HepG2 (cell line): ENCODE data around the gene GPATCH3. TPM values are rescaled to one million over a fixed set of nuclear protein-coding genes. Genes with fewer than 3 reads are reported as not detected.

Experiments
- CC2D1A ChIP-seq: sonication (generic); formaldehyde crosslinking; IDR thresholded peaks from 2 replicates; pipeline ENCODE4 v1.8.1; 2023; ENCODE audit warnings: mild to moderate bottlenecking, missing genetic modification reagents
- CREB1 ChIP-seq, 2 experiments: fragments of 450-650 bp in 1 of 2; IDR thresholded peaks; 2 replicates each; pipeline ENCODE4 v1.6.1; 2016 to 2017; ENCODE audit warnings: control low read depth in 1 of 2, mild to moderate bottlenecking in 1 of 2, missing compliant biosample characterization in 1 of 2, missing genetic modification characterization in 1 of 2
- CTCF ChIP-seq: sonication (generic); formaldehyde crosslinking; IDR thresholded peaks from 2 replicates; pipeline ENCODE4 v1.5.0; 2020; ENCODE audit warnings: mild to moderate bottlenecking, missing genetic modification reagents, moderate library complexity
- IKZF4 ChIP-seq: sonication (generic); formaldehyde crosslinking; IDR thresholded peaks from 2 replicates; pipeline ENCODE4 v1.5.1; 2020; ENCODE audit warnings: borderline replicate concordance, mild to moderate bottlenecking, low read depth, missing genetic modification reagents; ENCODE audit errors: not compliant biosample characterization
- MEIS1 ChIP-seq: sonication (generic); formaldehyde crosslinking; IDR thresholded peaks from 2 replicates; pipeline ENCODE4 v1.9.0; 2021; ENCODE audit warnings: mild to moderate bottlenecking, missing genetic modification reagents, moderate library complexity, borderline replicate concordance
- RELA ChIP-seq: sonication (generic); formaldehyde crosslinking; IDR thresholded peaks from 2 replicates; pipeline ENCODE4 v1.4.0; 2020; ENCODE audit warnings: missing genetic modification reagents
- TRIM22 ChIP-seq: fragments of 450-650 bp; IDR thresholded peaks from 2 replicates; pipeline ENCODE4 v1.6.1; 2017
- U2AF2 ChIP-seq: fragments of 200-400 bp; formaldehyde crosslinking; IDR thresholded peaks from 2 replicates; pipeline ENCODE4 v1.6.1; 2017; ENCODE audit warnings: low read depth, mild to moderate bottlenecking, low read length
- ZBTB40 ChIP-seq, 2 experiments: fragments of 450-650 bp in 1 of 2; sonication (generic) in 1 of 2; formaldehyde crosslinking in 1 of 2; IDR thresholded peaks; 2 replicates each; pipeline versions ENCODE4 v1.6.1 to v1.8.0; 2016 to 2022; ENCODE audit warnings: antibody characterized with exemption in 1 of 2, mild to moderate bottlenecking in 1 of 2, missing genetic modification reagents in 1 of 2
- polyA plus RNA-seq, 8 experiments: library from polyadenylated mRNA; depleted of rRNA in 3 of 8; stranded (reverse) in 7 of 8; unstranded in 1 of 8; fragments of >200 nt; fragmentation: Illumina TruSeq in 4 of 8; extraction: Trizol in 4 of 8; gene quantifications; 2 replicates each; pipeline versions ENCODE4 v1.2.1 to v1.2.3, GENCODE V29; 2011 to 2016; ENCODE audit warnings: low read depth in 4 of 8, missing spikeins in 1 of 8, mixed read lengths in 1 of 8; ENCODE audit not compliant: insufficient read depth in 1 of 8
- total RNA-seq, 5 experiments: library from RNA; depleted of rRNA; stranded (reverse); fragments of >200 nt; fragmentation: Illumina TruSeq; extraction: Trizol; gene quantifications; 2 replicates each; pipeline ENCODE4 v1.2.3, GENCODE V29; 2016; ENCODE audit warnings: low read depth in 1 of 5
- TF ChIP-seq, protein P1 (sequence below): sonication (generic); formaldehyde crosslinking; IDR thresholded peaks from 2 replicates; pipeline ENCODE4 v1.5.1; 2020; ENCODE audit warnings: missing genetic modification reagents, mild to moderate bottlenecking, borderline replicate concordance
- TF ChIP-seq, protein P2 (sequence below): sonication (generic); formaldehyde crosslinking; IDR thresholded peaks from 2 replicates; pipeline ENCODE4 v1.4.0; 2020; ENCODE audit warnings: missing genetic modification reagents

Gene GPATCH3
- total and polyA plus RNA-seq, 2 of the 13 experiments (the other 11 are each of a cell fraction or from before 2014, with no cell fraction given): 8.3 to 11.0 TPM

GRCh38 chr1:26853156-26853555 is 47.1 kb downstream of the GPATCH3 start (continued):
- TF ChIP-seq CREB1 (IDR thresholded peaks at IDR 0.05) (no peak), CREB1 (CRISPR knock-in tag; IDR thresholded peaks at IDR 0.05) (no peak), CC2D1A (CRISPR knock-in tag) (no peak), CTCF (CRISPR knock-in tag) (peak; percentile 93), RELA (CRISPR knock-in tag) (no peak), TRIM22 (no peak), IKZF4 (CRISPR knock-in tag) (no peak), ZBTB40 (IDR thresholded peaks at IDR 0.05) (no peak), ZBTB40 (CRISPR knock-in tag; IDR thresholded peaks at IDR 0.05) (no peak), MEIS1 (CRISPR knock-in tag) (no peak), U2AF2 (no peak)
- TF ChIP-seq, protein P1, sequence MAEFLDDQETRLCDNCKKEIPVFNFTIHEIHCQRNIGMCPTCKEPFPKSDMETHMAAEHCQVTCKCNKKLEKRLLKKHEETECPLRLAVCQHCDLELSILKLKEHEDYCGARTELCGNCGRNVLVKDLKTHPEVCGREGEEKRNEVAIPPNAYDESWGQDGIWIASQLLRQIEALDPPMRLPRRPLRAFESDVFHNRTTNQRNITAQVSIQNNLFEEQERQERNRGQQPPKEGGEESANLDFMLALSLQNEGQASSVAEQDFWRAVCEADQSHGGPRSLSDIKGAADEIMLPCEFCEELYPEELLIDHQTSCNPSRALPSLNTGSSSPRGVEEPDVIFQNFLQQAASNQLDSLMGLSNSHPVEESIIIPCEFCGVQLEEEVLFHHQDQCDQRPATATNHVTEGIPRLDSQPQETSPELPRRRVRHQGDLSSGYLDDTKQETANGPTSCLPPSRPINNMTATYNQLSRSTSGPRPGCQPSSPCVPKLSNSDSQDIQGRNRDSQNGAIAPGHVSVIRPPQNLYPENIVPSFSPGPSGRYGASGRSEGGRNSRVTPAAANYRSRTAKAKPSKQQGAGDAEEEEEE: no peak
- TF ChIP-seq, protein P2, sequence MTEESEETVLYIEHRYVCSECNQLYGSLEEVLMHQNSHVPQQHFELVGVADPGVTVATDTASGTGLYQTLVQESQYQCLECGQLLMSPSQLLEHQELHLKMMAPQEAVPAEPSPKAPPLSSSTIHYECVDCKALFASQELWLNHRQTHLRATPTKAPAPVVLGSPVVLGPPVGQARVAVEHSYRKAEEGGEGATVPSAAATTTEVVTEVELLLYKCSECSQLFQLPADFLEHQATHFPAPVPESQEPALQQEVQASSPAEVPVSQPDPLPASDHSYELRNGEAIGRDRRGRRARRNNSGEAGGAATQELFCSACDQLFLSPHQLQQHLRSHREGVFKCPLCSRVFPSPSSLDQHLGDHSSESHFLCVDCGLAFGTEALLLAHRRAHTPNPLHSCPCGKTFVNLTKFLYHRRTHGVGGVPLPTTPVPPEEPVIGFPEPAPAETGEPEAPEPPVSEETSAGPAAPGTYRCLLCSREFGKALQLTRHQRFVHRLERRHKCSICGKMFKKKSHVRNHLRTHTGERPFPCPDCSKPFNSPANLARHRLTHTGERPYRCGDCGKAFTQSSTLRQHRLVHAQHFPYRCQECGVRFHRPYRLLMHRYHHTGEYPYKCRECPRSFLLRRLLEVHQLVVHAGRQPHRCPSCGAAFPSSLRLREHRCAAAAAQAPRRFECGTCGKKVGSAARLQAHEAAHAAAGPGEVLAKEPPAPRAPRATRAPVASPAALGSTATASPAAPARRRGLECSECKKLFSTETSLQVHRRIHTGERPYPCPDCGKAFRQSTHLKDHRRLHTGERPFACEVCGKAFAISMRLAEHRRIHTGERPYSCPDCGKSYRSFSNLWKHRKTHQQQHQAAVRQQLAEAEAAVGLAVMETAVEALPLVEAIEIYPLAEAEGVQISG: peak; percentile 26; the same call in 1 of the 2 replicates
